ENCODE data around the gene PHOSPHO2. TPM values are rescaled to one million over a fixed set of nuclear protein-coding genes. Genes with fewer than 3 reads are reported as not detected.
A peak's percentile ranks its signal among the peaks of the same experiment; 100 is the strongest.

PHOSPHO2 gene
- total and polyA plus RNA-seq, 11 donors: 0.80 to 5.4 (median 3.0) TPM

- Histone ChIP-seq H3K4me3 (peak overlapping the region in 9 of 12 donors; percentile 1 to 77 (median 72)), H3K27ac (peak overlapping the region in 9 of 12 donors; percentile 4 to 70 (median 47)), H3K9me3 (no peaks in the 10 kb centered on the region), H3K36me3 (no peaks in the 10 kb centered on the region), H3K4me1 (peaks cover 0 to 15% (median 6%) of the 10 kb centered on the region in 12 donors), H3K27me3 (no peaks in the 10 kb centered on the region)
- ATAC-seq: no peak
- TF ChIP-seq CTCF (IDR thresholded peaks at IDR 0.05) (no peak), POLR2A (IDR thresholded peaks at IDR 0.05) (no peak)
- intact Hi-C loops (cut with DNase I): loop anchor here in 1 of 10 donors (5.0 kb wide), 1 partner anchor 43 kb away; the partner anchor contains the start of genes CFAP210 and PHOSPHO2
- no peak for DNase-seq
- WGBS, 4 donors: 81 to 88% (median 85%) methylated on average over 4 of the region's 4 CpGs
Measured at GRCh38 chr2:169735623-169736022, 41.4 kb downstream of the PHOSPHO2 start.

GRCh38 chr2:169736902-169737301 is 42.6 kb downstream of the PHOSPHO2 start:
- Histone ChIP-seq H3K4me3 (peak overlapping the region in 9 of 12 donors; percentile 16 to 76 (median 54)), H3K27me3 (no peaks in the 10 kb centered on the region), H3K27ac (peak overlapping the region in 10 of 12 donors; percentile 26 to 66 (median 42)), H3K4me1 (peaks cover 0 to 15% (median 6%) of the 10 kb centered on the region in 12 donors), H3K9me3 (no peaks in the 10 kb centered on the region), H3K36me3 (no peaks in the 10 kb centered on the region)
- intact Hi-C loops (cut with DNase I): loop anchor here in 1 of 10 donors (5.0 kb wide), 1 partner anchor 45 kb away; the partner anchor contains the start of genes CFAP210 and PHOSPHO2
- DNase-seq (peak in 2 of 5 donors; percentile 25 to 40), ATAC-seq (peak in 1 of 4 donors; percentile 51)
- WGBS, 4 donors: 73 to 84% (median 80%) methylated on average over 5 of the region's 5 CpGs
- no peak for TF ChIP-seq POLR2A (IDR thresholded peaks at IDR 0.05)
- no peak for TF ChIP-seq CTCF (IDR thresholded peaks at IDR 0.05)

GRCh38 chr2:169738566-169739229 is 44.4 kb downstream of the PHOSPHO2 start:
- 54 to 64% (median 62%) methylated on average over 4 of the region's 5 CpGs for WGBS, 4 donors
- DNase-seq (no peak), ATAC-seq (no peak)
- TF ChIP-seq CTCF (IDR thresholded peaks at IDR 0.05): no peak
- TF ChIP-seq POLR2A (IDR thresholded peaks at IDR 0.05): no peak
- Histone ChIP-seq H3K4me1 (peaks cover 0 to 7% (median 4%) of the 10 kb centered on the region in 12 donors), H3K4me3 (peak overlapping the region in 1 of 12 donors; percentile 71), H3K27me3 (no peaks in the 10 kb centered on the region), H3K36me3 (peaks cover 0 to 7% (median 0%) of the 10 kb centered on the region in 9 donors), H3K27ac (peak overlapping the region in 1 of 12 donors; percentile 66), H3K9me3 (no peaks in the 10 kb centered on the region)
- intact Hi-C loops (cut with DNase I): loop anchor here in 1 of 10 donors (5.0 kb wide), 1 partner anchor 46 kb away; the partner anchor contains the start of genes CFAP210 and PHOSPHO2

- Histone ChIP-seq H3K4me3 (no peak overlapping the region), H3K27ac (no peak overlapping the region), H3K9me3 (no peaks in the 10 kb centered on the region), H3K36me3 (peaks cover 0 to 7% (median 0%) of the 10 kb centered on the region in 9 donors), H3K27me3 (no peaks in the 10 kb centered on the region), H3K4me1 (peaks cover 0 to 7% (median 4%) of the 10 kb centered on the region in 12 donors)
- WGBS, 4 donors: 85 to 95% (median 87%) methylated on average over 1 of the region's 1 CpG
- ATAC-seq: no peak
- intact Hi-C loops (cut with DNase I): loop anchor here in 1 of 10 donors (5.0 kb wide), 1 partner anchor 47 kb away; the partner anchor contains the start of genes CFAP210 and PHOSPHO2
- DNase-seq: no peak
- TF ChIP-seq POLR2A (IDR thresholded peaks at IDR 0.05): no peak
- TF ChIP-seq CTCF (IDR thresholded peaks at IDR 0.05): no peak
Measured at GRCh38 chr2:169739351-169739750, 45.1 kb downstream of the PHOSPHO2 start.

Data from heart left ventricle (tissue), 16 donors.